NCI-H1436 treated with DMSO at 0.1 percent for 48 hours (cell line): ENCODE results near the gene ZBTB32.
A peak's percentile ranks its signal among the peaks of the same experiment; 100 is the strongest.

Experiments used
- DNase-seq: peaks from one replicate; lab custom pipeline; 2025; lab: John Stamatoyannopoulos, UW

Gene ZBTB32

GRCh38 chr19:35753634-35754369 lies 49.4 kb downstream of the ZBTB32 start:
- DNase-seq: no peak

- DNase-seq: no peak
Observed at GRCh38 chr19:35754370-35755130, 50.2 kb downstream of the ZBTB32 start.

GRCh38 chr19:35755131-35755549 lies 50.8 kb downstream of the ZBTB32 start:
- no peak for DNase-seq

GRCh38 chr19:35755550-35756376 lies 51.4 kb downstream of the ZBTB32 start:
- no peak for DNase-seq

GRCh38 chr19:35756377-35757230 lies 52.2 kb downstream of the ZBTB32 start, which contains the start of gene HSPB6:
TSS of gene HSPB6 (minus strand) at chr19:35757029. CDS start at chr19:35757008, 21 bp downstream.
- DNase-seq: no peak

- DNase-seq: no peak
Observed at GRCh38 chr19:35757231-35757748, 52.9 kb downstream of the ZBTB32 start.

GRCh38 chr19:35757749-35758608 lies 53.6 kb downstream of the ZBTB32 start, which contains the start of gene PROSER3:
TSS of gene PROSER3 (plus strand) at chr19:35758176. CDS start at chr19:35758216, 40 bp downstream.
- DNase-seq: peak; percentile 98

GRCh38 chr19:35759697-35760096 lies 55.3 kb downstream of the ZBTB32 start:
- no peak for DNase-seq

GRCh38 chr19:35760711-35761349 lies 56.5 kb downstream of the ZBTB32 start:
- no peak for DNase-seq

GRCh38 chr19:35764432-35765315 lies 60.3 kb downstream of the ZBTB32 start:
- DNase-seq: no peak
